GM21529 (cell line): ENCODE results near the gene YPEL1.
A peak's percentile ranks its signal among the peaks of the same experiment; 100 is the strongest.

Experiments used
- ATAC-seq: cut with Tn5 transposase; IDR thresholded peaks from one replicate; pipeline ENCODE4 v1.9.1; 2021; ENCODE audit not compliant: unreplicated experiment

Gene YPEL1

GRCh38 chr22:21735200-21736083 is at the start of gene YPEL1:
Gene YPEL1 (minus strand): TSS chr22:21735794. CDS start chr22:21710744, 25,050 bp downstream.
- ATAC-seq = peak; percentile 80

GRCh38 chr22:21780259-21780658 is 44.7 kb upstream of the YPEL1 start:
- ATAC-seq = no peak

- ATAC-seq = no peak
Measured at GRCh38 chr22:21779444-21779843, 43.9 kb upstream of the YPEL1 start.

- ATAC-seq = no peak
Measured at GRCh38 chr22:21778705-21779363, 43.2 kb upstream of the YPEL1 start.

- ATAC-seq = no peak
Measured at GRCh38 chr22:21771631-21771976, 36.0 kb upstream of the YPEL1 start.

GRCh38 chr22:21768435-21768834 is 32.8 kb upstream of the YPEL1 start:
- no peak for ATAC-seq

- peak; percentile 46 for ATAC-seq
Measured at GRCh38 chr22:21766691-21767462, 31.3 kb upstream of the YPEL1 start.

- no peak for ATAC-seq
Measured at GRCh38 chr22:21765909-21766529, 30.4 kb upstream of the YPEL1 start.

- ATAC-seq = no peak
Measured at GRCh38 chr22:21764038-21764804, 28.6 kb upstream of the YPEL1 start.

GRCh38 chr22:21762712-21763581 is 27.4 kb upstream of the YPEL1 start:
- peak; percentile 48 for ATAC-seq

GRCh38 chr22:21761994-21762680 is 26.5 kb upstream of the YPEL1 start:
- no peak for ATAC-seq

- ATAC-seq = no peak
Measured at GRCh38 chr22:21761086-21761485, 25.5 kb upstream of the YPEL1 start.

- no peak for ATAC-seq
Measured at GRCh38 chr22:21760640-21761039, 25.0 kb upstream of the YPEL1 start.

GRCh38 chr22:21759646-21760376 is 24.2 kb upstream of the YPEL1 start:
- ATAC-seq = no peak

- no peak for ATAC-seq
Measured at GRCh38 chr22:21759093-21759492, 23.5 kb upstream of the YPEL1 start.

GRCh38 chr22:21758091-21758864 is 22.7 kb upstream of the YPEL1 start:
- no peak for ATAC-seq

- ATAC-seq = no peak
Measured at GRCh38 chr22:21755851-21756284, 20.3 kb upstream of the YPEL1 start.
